H1 (cell line): ENCODE results near the gene PDGFA. TPM values are rescaled to one million over a fixed set of nuclear protein-coding genes. Genes with fewer than 3 reads are reported as not detected.

Source experiments
- CTCF ChIA-PET: fragments of 300-600 bp; sonication (Branson Sonifier 250); formaldehyde crosslinking; loops from one replicate; lab custom pipeline; 2021; ENCODE audit not compliant: partially characterized antibody; lab: Charles Lee
- POLR2A ChIA-PET: fragments of 300-600 bp; sonication (Branson Sonifier 250); formaldehyde crosslinking; loops from one replicate; lab custom pipeline; 2021; ENCODE audit warnings: inconsistent platforms; ENCODE audit not compliant: partially characterized antibody; lab: Charles Lee
- DNase-seq, 2 experiments: peaks; one replicate each; pipeline versions ENCODE4 v3.0.0 to v3.0.0-alpha.2; 2010 to 2022; ENCODE audit warnings: low spot score in 2 of 2, low read depth in 1 of 2, mixed read lengths in 1 of 2
- FAIRE-seq: peaks from 2 replicates; lab custom pipeline; 2011; peaks lifted over from hg19 to GRCh38; lab: Jason Lieb, UNC
- H2AFZ ChIP-seq: 2 replicates; pipeline ENCODE4 v1.8.1; 2012; ENCODE audit warnings: low read length, inconsistent platforms
- H2AK5ac ChIP-seq: 2 replicates; pipeline ENCODE4 v1.6.1; 2013; ENCODE audit warnings: low read depth, low read length
- H2BK120ac ChIP-seq: replicated peaks from 2 replicates; pipeline ENCODE3; 2013; ENCODE audit warnings: low read depth, low read length, inconsistent platforms
- H2BK12ac ChIP-seq: 2 replicates; pipeline ENCODE4 v1.6.1; 2013; ENCODE audit warnings: low read depth, low read length
- H2BK15ac ChIP-seq: 2 replicates; pipeline ENCODE4 v1.6.1; 2013; ENCODE audit warnings: low read length
- H2BK20ac ChIP-seq: 2 replicates; pipeline ENCODE4 v1.6.1; 2013; ENCODE audit warnings: low read length
- H2BK5ac ChIP-seq: 2 replicates; pipeline ENCODE4 v1.6.1; 2013; ENCODE audit warnings: low read depth, low read length
- H3K14ac ChIP-seq: 2 replicates; pipeline ENCODE4 v1.6.1; 2013; ENCODE audit warnings: inconsistent platforms; ENCODE audit not compliant: insufficient read length
- H3K18ac ChIP-seq: 2 replicates; pipeline ENCODE4 v1.6.1; 2013; ENCODE audit warnings: low read length; ENCODE audit errors: extremely low read depth
- H3K23ac ChIP-seq: 2 replicates; pipeline ENCODE4 v1.6.1; 2013; ENCODE audit warnings: inconsistent platforms; ENCODE audit not compliant: insufficient read length
- H3K23me2 ChIP-seq: 2 replicates; pipeline ENCODE4 v1.6.1; 2013; ENCODE audit warnings: low read depth, low read length
- H3K27ac ChIP-seq: 2 replicates; pipeline ENCODE4 v1.6.1; 2011; ENCODE audit warnings: low read depth, low read length, inconsistent platforms
- H3K27me3 ChIP-seq, 4 experiments: replicated peaks in 1 of 4; 1 replicate in 1 of 4; 2 replicates in 3 of 4; pipeline versions ENCODE4 v1.6.1 to v1.8.1; 2011 to 2013; ENCODE audit warnings: low read length in 3 of 4, mild to moderate bottlenecking in 3 of 4, inconsistent platforms in 2 of 4, mixed read lengths in 2 of 4, moderate library complexity in 1 of 4; ENCODE audit not compliant: control insufficient read depth in 3 of 4, insufficient read depth in 3 of 4; ENCODE audit errors: extremely low read depth in 1 of 4
- H3K36me3 ChIP-seq, 4 experiments: 2 replicates each; pipeline versions ENCODE4 v1.6.1 to v1.8.1; 2011 to 2013; ENCODE audit warnings: mild to moderate bottlenecking in 4 of 4, low read length in 3 of 4, moderate library complexity in 2 of 4, control low read depth in 1 of 4, inconsistent platforms in 1 of 4; ENCODE audit not compliant: insufficient read depth in 4 of 4, control insufficient read depth in 2 of 4
- H3K4ac ChIP-seq: replicated peaks from 2 replicates; pipeline ENCODE3; 2013; ENCODE audit warnings: low read length, low read depth, mixed read lengths, inconsistent platforms; ENCODE audit not compliant: insufficient read length
- H3K4me1 ChIP-seq, 4 experiments: replicated peaks in 1 of 4; 1 replicate in 1 of 4; 2 replicates in 3 of 4; pipeline versions ENCODE4 v1.6.1 to v1.8.1; 2011 to 2013; ENCODE audit warnings: low read length in 3 of 4, inconsistent platforms in 2 of 4, mixed read lengths in 1 of 4; ENCODE audit not compliant: insufficient read depth in 4 of 4, control insufficient read depth in 3 of 4
- H3K4me2 ChIP-seq, 2 experiments: 2 replicates each; pipeline versions ENCODE4 v1.6.1 to v1.8.1; 2011 to 2013; ENCODE audit warnings: low read depth in 2 of 2, low read length in 2 of 2, control low read depth in 1 of 2, inconsistent platforms in 1 of 2, mild to moderate bottlenecking in 1 of 2; ENCODE audit not compliant: insufficient read depth in 1 of 2
- H3K4me3 ChIP-seq, 4 experiments: fragments of 200-600, 300-600 bp in 1 of 4; sonication (generic), shearing (Covaris generic), sonication (Bioruptor Twin) in 1 of 4; 2 replicates each; pipeline versions ENCODE4 v1.5.1 to v1.8.1; 2011 to 2016; ENCODE audit warnings: low read length in 4 of 4, low read depth in 3 of 4, control low read depth in 2 of 4, inconsistent platforms in 2 of 4, mild to moderate bottlenecking in 2 of 4, mixed read lengths in 1 of 4, moderate library complexity in 1 of 4; ENCODE audit not compliant: insufficient read depth in 2 of 4; ENCODE audit errors: extremely low read depth in 1 of 4
- H3K56ac ChIP-seq: replicated peaks from 2 replicates; pipeline ENCODE3; 2013; ENCODE audit warnings: low read depth, mild to moderate bottlenecking, mixed read lengths, low read length, inconsistent platforms; ENCODE audit not compliant: insufficient read length
- H3K79me1 ChIP-seq: 2 replicates; pipeline ENCODE4 v1.6.1; 2013; ENCODE audit warnings: low read depth, low read length, control low read depth
- H3K79me2 ChIP-seq, 2 experiments: 2 replicates each; pipeline versions ENCODE4 v1.6.1 to v1.8.1; 2012 to 2013; ENCODE audit warnings: low read length in 2 of 2, mild to moderate bottlenecking in 2 of 2, inconsistent platforms in 1 of 2; ENCODE audit not compliant: insufficient read depth in 2 of 2, control insufficient read depth in 1 of 2
- H3K9ac ChIP-seq, 4 experiments: replicated peaks in 1 of 4; 1 replicate in 1 of 4; 2 replicates in 3 of 4; pipeline versions ENCODE4 v1.6.1 to v1.8.1; 2011 to 2013; ENCODE audit warnings: low read depth in 3 of 4, low read length in 3 of 4, control low read depth in 2 of 4, mild to moderate bottlenecking in 2 of 4, moderate library complexity in 2 of 4, inconsistent platforms in 1 of 4; ENCODE audit errors: extremely low read depth in 1 of 4
- H3K9me3 ChIP-seq, 2 experiments: 2 replicates each; pipeline versions ENCODE4 v1.6.1 to v1.8.1; 2012 to 2013; ENCODE audit warnings: mild to moderate bottlenecking in 2 of 2, moderate library complexity in 2 of 2, control low read depth in 1 of 2, inconsistent platforms in 1 of 2, low read depth in 1 of 2, low read length in 1 of 2, mixed read lengths in 1 of 2; ENCODE audit not compliant: insufficient read depth in 2 of 2
- H4K20me1 ChIP-seq, 2 experiments: replicated peaks in 1 of 2; 2 replicates each; pipeline versions ENCODE3 to v1.8.1; 2011 to 2013; ENCODE audit warnings: inconsistent platforms in 2 of 2, low read length in 2 of 2, mild to moderate bottlenecking in 1 of 2; ENCODE audit not compliant: insufficient read depth in 2 of 2, control insufficient read depth in 1 of 2
- H4K5ac ChIP-seq: 2 replicates; pipeline ENCODE4 v1.6.1; 2013; ENCODE audit warnings: low read length, low read depth, mixed read lengths, inconsistent platforms; ENCODE audit not compliant: insufficient read length
- H4K8ac ChIP-seq: 2 replicates; pipeline ENCODE4 v1.8.0; 2013; ENCODE audit warnings: mild to moderate bottlenecking, moderate library complexity, low read length, inconsistent platforms; ENCODE audit not compliant: insufficient read depth; ENCODE audit errors: extremely low read depth
- H4K91ac ChIP-seq: replicated peaks from 2 replicates; pipeline ENCODE3; 2013; ENCODE audit warnings: low read length, mixed read lengths, inconsistent platforms; ENCODE audit not compliant: insufficient read length
- HDAC6 ChIP-seq: IDR thresholded peaks from one replicate; pipeline ENCODE4 v1.7.1; 2012; ENCODE audit warnings: low read depth, mild to moderate bottlenecking, inconsistent platforms, low read length, moderate library complexity
- SIRT6 ChIP-seq: IDR thresholded peaks from one replicate; pipeline ENCODE4 v1.7.1; 2012; ENCODE audit warnings: low read length, inconsistent platforms
- SUZ12 ChIP-seq: fragments of 200-600 bp; sonication (generic); IDR thresholded peaks from 2 replicates; pipeline ENCODE4 v1.6.1; 2012; ENCODE audit warnings: mild to moderate bottlenecking, inconsistent platforms, low read length, moderate library complexity, mixed read lengths
- YY1 ChIP-seq: IDR thresholded peaks from 2 replicates; pipeline ENCODE4 v1.6.1; 2011; ENCODE audit warnings: low read depth, mild to moderate bottlenecking, low read length
- ZNF274 ChIP-seq: IDR thresholded peaks from 2 replicates; pipeline ENCODE4 v1.7.0; 2012; ENCODE audit warnings: low read length, borderline replicate concordance; ENCODE audit errors: extremely low read depth
- WGBS, 2 experiments: shearing (Covaris generic) in 1 of 2; methylation state at CpG; one replicate each; pipeline versions ENCODE4 v1.1.6 to v1.1.7; 2013 to 2015; ENCODE audit warnings: low lambda C conversion rate in 2 of 2, mixed read lengths in 2 of 2, inconsistent platforms in 1 of 2, low coverage in 1 of 2, missing lambda C conversion rate in 1 of 2; ENCODE audit not compliant: insufficient replicate concordance in 2 of 2, insufficient coverage in 1 of 2, insufficient read length in 1 of 2; ENCODE audit errors: extremely low coverage in 1 of 2, missing lambda C conversion rate in 1 of 2; 5-methylcytosine and 5-hydroxymethylcytosine counted together
- polyA plus RNA-seq, 7 experiments: library from polyadenylated mRNA; depleted of rRNA in 3 of 7; stranded (reverse) in 5 of 7; unstranded in 2 of 7; fragments of >200 nt in 5 of 7; fragments of 200-250 nt in 2 of 7; gene quantifications; 1 replicate in 5 of 7; 2 replicates in 1 of 7; 4 replicates in 1 of 7; pipeline versions ENCODE4 v1.2.1 to v1.2.3, GENCODE V29; 2011 to 2013; ENCODE audit warnings: missing spikeins in 2 of 7, mixed read lengths in 2 of 7
- total RNA-seq: library from RNA; stranded (reverse); fragmentation: NEBNext Ultra II Directional; extraction: Animal tissue kit (Norgen Biotek cat#: 25700); gene quantifications from 2 replicates; pipeline ENCODE4 v1.2.1, GENCODE V29; 2021
- TF ChIP-seq, protein P1 (sequence below): IDR thresholded peaks from 2 replicates; pipeline ENCODE4 v1.6.1; 2012; ENCODE audit warnings: low read length, inconsistent platforms

Gene PDGFA
- total and polyA plus RNA-seq, 2 of the 8 experiments (the other 6 are each of a cell fraction or from before 2014, with no cell fraction given): 21.1 to 43.0 TPM

DNA sequence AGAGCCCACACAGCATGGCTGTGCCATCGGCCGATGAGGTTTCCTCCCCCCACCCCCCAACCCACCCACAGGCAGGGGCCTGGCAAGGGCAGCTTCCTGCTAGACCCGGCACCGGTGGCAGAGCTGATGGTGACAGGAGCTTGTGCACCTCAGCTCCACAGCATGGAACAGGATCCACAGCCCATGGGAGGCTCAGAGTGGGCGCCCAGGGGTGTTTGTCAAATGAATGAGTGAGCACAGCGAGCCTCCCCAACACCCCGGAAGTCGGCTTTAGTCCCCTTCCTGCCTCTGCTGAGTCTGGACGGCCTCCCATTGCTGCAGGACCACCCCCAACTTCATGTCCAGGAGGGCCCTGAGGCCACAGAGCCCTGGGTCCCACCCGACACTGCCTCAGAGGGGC is 68.9 kb downstream of the PDGFA start:
- FAIRE-seq (no peak), DNase-seq (no peak)
- Histone ChIP-seq H3K56ac (no peak overlapping the region), H3K23me2 (peaks cover 1% of the 10 kb centered on the region; the same call in 1 of the 2 replicates), H2BK20ac (no peak overlapping the region), H3K36me3 (no peaks in the 10 kb centered on the region), H3K79me1 (no peaks in the 10 kb centered on the region), H3K4me3 (no peak overlapping the region), H2BK120ac (no peak overlapping the region), H3K4me2 (peak overlapping the region in 1 of 2 experiments; percentile 66; a peak in 2 of 4 replicates), H4K20me1 (no peaks in the 10 kb centered on the region), H3K14ac (no peak overlapping the region), H2BK12ac (peak overlapping the region; percentile 75; the same call in 1 of the 2 replicates), H4K91ac (peak overlapping the region; percentile 13), H2AK5ac (no peak overlapping the region), H4K8ac (no peak overlapping the region; the same call in 1 of the 2 replicates), H3K27me3 (peaks cover 2 to 19% (median 11%) of the 10 kb centered on the region in 4 experiments; a peak in 5 of 7 replicates), H3K23ac (no peak overlapping the region), H3K4ac (no peak overlapping the region), H4K5ac (no peak overlapping the region), H2BK15ac (no peak overlapping the region), H2AFZ (no peak overlapping the region), H3K79me2 (no peaks in the 10 kb centered on the region), H3K9me3 (no peaks in the 10 kb centered on the region), H3K18ac (no peak overlapping the region; the same call in 1 of the 2 replicates), H3K27ac (no peak overlapping the region), H3K9ac (no peak overlapping the region), H2BK5ac (no peak overlapping the region), H3K4me1 (peaks cover 0 to 34% (median 12%) of the 10 kb centered on the region in 4 experiments; a peak in 5 of 7 replicates)
- CTCF ChIA-PET: no interaction called here
- WGBS, 2 experiments: 70% methylated on average over 7 of the region's 10 CpGs; no CpG with 5 or more reads in 1 of the 2 experiments
- POLR2A ChIA-PET: no interaction called here
- TF ChIP-seq HDAC6: no peak
- TF ChIP-seq SIRT6: no peak
- TF ChIP-seq, protein P1, sequence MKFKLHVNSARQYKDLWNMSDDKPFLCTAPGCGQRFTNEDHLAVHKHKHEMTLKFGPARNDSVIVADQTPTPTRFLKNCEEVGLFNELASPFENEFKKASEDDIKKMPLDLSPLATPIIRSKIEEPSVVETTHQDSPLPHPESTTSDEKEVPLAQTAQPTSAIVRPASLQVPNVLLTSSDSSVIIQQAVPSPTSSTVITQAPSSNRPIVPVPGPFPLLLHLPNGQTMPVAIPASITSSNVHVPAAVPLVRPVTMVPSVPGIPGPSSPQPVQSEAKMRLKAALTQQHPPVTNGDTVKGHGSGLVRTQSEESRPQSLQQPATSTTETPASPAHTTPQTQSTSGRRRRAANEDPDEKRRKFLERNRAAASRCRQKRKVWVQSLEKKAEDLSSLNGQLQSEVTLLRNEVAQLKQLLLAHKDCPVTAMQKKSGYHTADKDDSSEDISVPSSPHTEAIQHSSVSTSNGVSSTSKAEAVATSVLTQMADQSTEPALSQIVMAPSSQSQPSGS: no peak
- TF ChIP-seq ZNF274: no peak
- TF ChIP-seq SUZ12: no peak
- TF ChIP-seq YY1: no peak
